K562 (cell line): ENCODE measurements around the gene PAN2. TPM values are rescaled to one million over a fixed set of nuclear protein-coding genes. Genes with fewer than 3 reads are reported as not detected.
A peak's percentile ranks its signal among the peaks of the same experiment; 100 is the strongest.

Experiments used
- DPF2 ChIP-seq: fragments of 450-650 bp; IDR thresholded peaks from 2 replicates; pipeline ENCODE4 v1.6.1; 2016
- KLF6 ChIP-seq: fragments of 250-450 bp; sonication (Bioruptor Pico); IDR thresholded peaks from 2 replicates; pipeline ENCODE4 v1.4.0; 2020; ENCODE audit warnings: mild to moderate bottlenecking, moderate library complexity, borderline replicate concordance
- NFRKB ChIP-seq: fragments of 450-650 bp; IDR thresholded peaks from 2 replicates; pipeline ENCODE4 v1.6.1; 2016; ENCODE audit warnings: low read depth
- NR1H2 ChIP-seq: sonication (generic); formaldehyde crosslinking; IDR thresholded peaks from 2 replicates; pipeline ENCODE4 v1.4.0; 2020; ENCODE audit warnings: mild to moderate bottlenecking, missing genetic modification reagents
- NR3C1 ChIP-seq: sonication (generic); formaldehyde crosslinking; IDR thresholded peaks from 2 replicates; pipeline ENCODE4 v1.8.1; 2022; ENCODE audit warnings: missing genetic modification reagents
- POLR2B ChIP-seq: fragments of 450-650 bp; IDR thresholded peaks from 2 replicates; pipeline ENCODE4 v1.6.1; 2018; ENCODE audit warnings: low read depth; ENCODE audit not compliant: partially characterized antibody
- SIX5 ChIP-seq, 2 experiments: IDR thresholded peaks; 2 replicates each; pipeline ENCODE4 v1.6.1; 2011; ENCODE audit warnings: low read length in 2 of 2, borderline replicate concordance in 1 of 2, low read depth in 1 of 2, mild to moderate bottlenecking in 1 of 2, moderate library complexity in 1 of 2; ENCODE audit not compliant: insufficient read depth in 1 of 2
- TCF7 ChIP-seq: sonication (generic); IDR thresholded peaks from 2 replicates; pipeline ENCODE4 v1.6.1; 2016; ENCODE audit warnings: antibody characterized with exemption, borderline replicate concordance
- TFE3 ChIP-seq: fragments of 450-650 bp; formaldehyde crosslinking; IDR thresholded peaks from 2 replicates; pipeline ENCODE4 v1.4.0; 2020; ENCODE audit warnings: mild to moderate bottlenecking, mixed read lengths
- polyA plus RNA-seq, 8 experiments: library from polyadenylated mRNA; depleted of rRNA in 4 of 8; stranded (reverse) in 5 of 8; unstranded in 3 of 8; fragments of >200 nt; fragmentation: Nextera tagmentation in 2 of 8; fragmentation: Illumina TruSeq in 1 of 8; extraction: Ambion mirVana in 2 of 8; extraction: Trizol in 1 of 8; gene quantifications; 2 replicates each; pipeline versions ENCODE4 v1.2.1 to v1.2.3, GENCODE V29; 2011 to 2014; ENCODE audit warnings: inconsistent platforms in 1 of 8, missing spikeins in 1 of 8
- total RNA-seq, 7 experiments: library from RNA; depleted of rRNA in 6 of 7; stranded (reverse); fragments of >200 nt in 6 of 7; fragmentation: Illumina TruSeq in 2 of 7; extraction: Trizol in 2 of 7; gene quantifications; 2 replicates each; pipeline versions ENCODE4 v1.2.1 to v1.2.3, GENCODE V29; 2011 to 2021; ENCODE audit warnings: low replicate concordance in 1 of 7
- TF ChIP-seq, protein P1 (sequence below), 2 experiments: fragments of 450-650 bp; conservative IDR thresholded peaks; 2 replicates each; pipeline ENCODE4 v1.6.1; 2017; ENCODE audit warnings: mild to moderate bottlenecking in 2 of 2, moderate library complexity in 2 of 2
- TF ChIP-seq, protein P2 (sequence below): fragments of 450-650 bp; IDR thresholded peaks from 2 replicates; pipeline ENCODE4 v1.6.1; 2016
- TF ChIP-seq, protein P3 (sequence below): sonication (generic); formaldehyde crosslinking; IDR thresholded peaks from 2 replicates; pipeline ENCODE4 v1.8.0; 2023; ENCODE audit warnings: mild to moderate bottlenecking, missing genetic modification reagents
- TF ChIP-seq, protein P4 (sequence below): fragments of 450-650 bp; IDR thresholded peaks from 2 replicates; pipeline ENCODE4 v1.6.1; 2016; ENCODE audit warnings: missing biosample characterization, missing genetic modification characterization
- TF ChIP-seq, protein P5 (sequence below): fragments of 200-800 bp; sonication (Bioruptor generic); IDR thresholded peaks from 2 replicates; pipeline ENCODE4 v1.6.1; 2016; ENCODE audit warnings: missing genetic modification characterization, missing compliant biosample characterization

PAN2 gene
- total and polyA plus RNA-seq, 9 of the 15 experiments (the other 6 are each of a cell fraction or from before 2014, with no cell fraction given), result 15.0 to 66.1 (median 25.9) TPM

- TF ChIP-seq, protein P1, sequence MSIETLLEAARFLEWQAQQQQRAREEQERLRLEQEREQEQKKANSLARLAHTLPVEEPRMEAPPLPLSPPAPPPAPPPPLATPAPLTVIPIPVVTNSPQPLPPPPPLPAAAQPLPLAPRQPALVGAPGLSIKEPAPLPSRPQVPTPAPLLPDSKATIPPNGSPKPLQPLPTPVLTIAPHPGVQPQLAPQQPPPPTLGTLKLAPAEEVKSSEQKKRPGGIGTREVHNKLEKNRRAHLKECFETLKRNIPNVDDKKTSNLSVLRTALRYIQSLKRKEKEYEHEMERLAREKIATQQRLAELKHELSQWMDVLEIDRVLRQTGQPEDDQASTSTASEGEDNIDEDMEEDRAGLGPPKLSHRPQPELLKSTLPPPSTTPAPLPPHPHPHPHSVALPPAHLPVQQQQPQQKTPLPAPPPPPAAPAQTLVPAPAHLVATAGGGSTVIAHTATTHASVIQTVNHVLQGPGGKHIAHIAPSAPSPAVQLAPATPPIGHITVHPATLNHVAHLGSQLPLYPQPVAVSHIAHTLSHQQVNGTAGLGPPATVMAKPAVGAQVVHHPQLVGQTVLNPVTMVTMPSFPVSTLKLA (conservative IDR thresholded peaks at IDR 0.05), result no peak
- TF ChIP-seq POLR2B, result no peak
- TF ChIP-seq TFE3, result peak; percentile 71
- TF ChIP-seq, protein P2, sequence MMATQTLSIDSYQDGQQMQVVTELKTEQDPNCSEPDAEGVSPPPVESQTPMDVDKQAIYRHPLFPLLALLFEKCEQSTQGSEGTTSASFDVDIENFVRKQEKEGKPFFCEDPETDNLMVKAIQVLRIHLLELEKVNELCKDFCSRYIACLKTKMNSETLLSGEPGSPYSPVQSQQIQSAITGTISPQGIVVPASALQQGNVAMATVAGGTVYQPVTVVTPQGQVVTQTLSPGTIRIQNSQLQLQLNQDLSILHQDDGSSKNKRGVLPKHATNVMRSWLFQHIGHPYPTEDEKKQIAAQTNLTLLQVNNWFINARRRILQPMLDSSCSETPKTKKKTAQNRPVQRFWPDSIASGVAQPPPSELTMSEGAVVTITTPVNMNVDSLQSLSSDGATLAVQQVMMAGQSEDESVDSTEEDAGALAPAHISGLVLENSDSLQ, result 0 out of 2 replicates have a peak, but pooled peaks have one; percentile 10
- no peak for TF ChIP-seq SIX5 (IDR thresholded peaks at IDR 0.05; ENCODE audit: borderline replicate concordance in 1 of 2, insufficient read depth in 1 of 2, low read depth in 1 of 2, low read length in 2 of 2)
- TF ChIP-seq DPF2, result no peak
- no peak for TF ChIP-seq NR1H2 (CRISPR knock-in tag)
- no peak for TF ChIP-seq NFRKB
- no peak for TF ChIP-seq KLF6 (CRISPR knock-in tag)
- TF ChIP-seq, protein P3, sequence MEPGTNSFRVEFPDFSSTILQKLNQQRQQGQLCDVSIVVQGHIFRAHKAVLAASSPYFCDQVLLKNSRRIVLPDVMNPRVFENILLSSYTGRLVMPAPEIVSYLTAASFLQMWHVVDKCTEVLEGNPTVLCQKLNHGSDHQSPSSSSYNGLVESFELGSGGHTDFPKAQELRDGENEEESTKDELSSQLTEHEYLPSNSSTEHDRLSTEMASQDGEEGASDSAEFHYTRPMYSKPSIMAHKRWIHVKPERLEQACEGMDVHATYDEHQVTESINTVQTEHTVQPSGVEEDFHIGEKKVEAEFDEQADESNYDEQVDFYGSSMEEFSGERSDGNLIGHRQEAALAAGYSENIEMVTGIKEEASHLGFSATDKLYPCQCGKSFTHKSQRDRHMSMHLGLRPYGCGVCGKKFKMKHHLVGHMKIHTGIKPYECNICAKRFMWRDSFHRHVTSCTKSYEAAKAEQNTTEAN (CRISPR knock-in tag), result no peak
- TF ChIP-seq TCF7, result no peak
- TF ChIP-seq NR3C1 (CRISPR knock-in tag), result no peak
- TF ChIP-seq, protein P4, sequence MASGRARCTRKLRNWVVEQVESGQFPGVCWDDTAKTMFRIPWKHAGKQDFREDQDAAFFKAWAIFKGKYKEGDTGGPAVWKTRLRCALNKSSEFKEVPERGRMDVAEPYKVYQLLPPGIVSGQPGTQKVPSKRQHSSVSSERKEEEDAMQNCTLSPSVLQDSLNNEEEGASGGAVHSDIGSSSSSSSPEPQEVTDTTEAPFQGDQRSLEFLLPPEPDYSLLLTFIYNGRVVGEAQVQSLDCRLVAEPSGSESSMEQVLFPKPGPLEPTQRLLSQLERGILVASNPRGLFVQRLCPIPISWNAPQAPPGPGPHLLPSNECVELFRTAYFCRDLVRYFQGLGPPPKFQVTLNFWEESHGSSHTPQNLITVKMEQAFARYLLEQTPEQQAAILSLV (tag), result no peak
- TF ChIP-seq, protein P5, sequence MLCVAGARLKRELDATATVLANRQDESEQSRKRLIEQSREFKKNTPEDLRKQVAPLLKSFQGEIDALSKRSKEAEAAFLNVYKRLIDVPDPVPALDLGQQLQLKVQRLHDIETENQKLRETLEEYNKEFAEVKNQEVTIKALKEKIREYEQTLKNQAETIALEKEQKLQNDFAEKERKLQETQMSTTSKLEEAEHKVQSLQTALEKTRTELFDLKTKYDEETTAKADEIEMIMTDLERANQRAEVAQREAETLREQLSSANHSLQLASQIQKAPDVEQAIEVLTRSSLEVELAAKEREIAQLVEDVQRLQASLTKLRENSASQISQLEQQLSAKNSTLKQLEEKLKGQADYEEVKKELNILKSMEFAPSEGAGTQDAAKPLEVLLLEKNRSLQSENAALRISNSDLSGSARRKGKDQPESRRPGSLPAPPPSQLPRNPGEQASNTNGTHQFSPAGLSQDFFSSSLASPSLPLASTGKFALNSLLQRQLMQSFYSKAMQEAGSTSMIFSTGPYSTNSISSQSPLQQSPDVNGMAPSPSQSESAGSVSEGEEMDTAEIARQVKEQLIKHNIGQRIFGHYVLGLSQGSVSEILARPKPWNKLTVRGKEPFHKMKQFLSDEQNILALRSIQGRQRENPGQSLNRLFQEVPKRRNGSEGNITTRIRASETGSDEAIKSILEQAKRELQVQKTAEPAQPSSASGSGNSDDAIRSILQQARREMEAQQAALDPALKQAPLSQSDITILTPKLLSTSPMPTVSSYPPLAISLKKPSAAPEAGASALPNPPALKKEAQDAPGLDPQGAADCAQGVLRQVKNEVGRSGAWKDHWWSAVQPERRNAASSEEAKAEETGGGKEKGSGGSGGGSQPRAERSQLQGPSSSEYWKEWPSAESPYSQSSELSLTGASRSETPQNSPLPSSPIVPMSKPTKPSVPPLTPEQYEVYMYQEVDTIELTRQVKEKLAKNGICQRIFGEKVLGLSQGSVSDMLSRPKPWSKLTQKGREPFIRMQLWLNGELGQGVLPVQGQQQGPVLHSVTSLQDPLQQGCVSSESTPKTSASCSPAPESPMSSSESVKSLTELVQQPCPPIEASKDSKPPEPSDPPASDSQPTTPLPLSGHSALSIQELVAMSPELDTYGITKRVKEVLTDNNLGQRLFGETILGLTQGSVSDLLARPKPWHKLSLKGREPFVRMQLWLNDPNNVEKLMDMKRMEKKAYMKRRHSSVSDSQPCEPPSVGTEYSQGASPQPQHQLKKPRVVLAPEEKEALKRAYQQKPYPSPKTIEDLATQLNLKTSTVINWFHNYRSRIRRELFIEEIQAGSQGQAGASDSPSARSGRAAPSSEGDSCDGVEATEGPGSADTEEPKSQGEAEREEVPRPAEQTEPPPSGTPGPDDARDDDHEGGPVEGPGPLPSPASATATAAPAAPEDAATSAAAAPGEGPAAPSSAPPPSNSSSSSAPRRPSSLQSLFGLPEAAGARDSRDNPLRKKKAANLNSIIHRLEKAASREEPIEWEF (CRISPR knock-in tag), result no peak
- TF ChIP-seq, all 486 proteins: peak for 4
Measured at GRCh38 chr12:56358836-56359532, 25.2 kb upstream of the PAN2 start (continued).
